ENCODE measurements around the gene DCBLD2. TPM values are rescaled to one million over a fixed set of nuclear protein-coding genes. Genes with fewer than 3 reads are reported as not detected.
A peak's percentile ranks its signal among the peaks of the same experiment; 100 is the strongest.

The DCBLD2 gene
- total and polyA plus RNA-seq, 9 of the 15 experiments (the other 6 are each of a cell fraction or from before 2014, with no cell fraction given) = 2.7 to 14.6 (median 7.4) TPM

GRCh38 chr3:98875535-98875934, 26.0 kb downstream of the DCBLD2 start (continued):
- TF ChIP-seq ARID3A (IDR thresholded peaks at IDR 0.05; ENCODE audit: borderline replicate concordance, low read depth, low read length) (peak; percentile 66; the same call in 1 of the 2 replicates), THRA (IDR thresholded peaks at IDR 0.05) (no peak), TAL1 (IDR thresholded peaks at IDR 0.05) (peak; percentile 85)

- no peaks in the 10 kb centered on the region for H3K9me3 ChIP-seq (replicated peaks; ENCODE audit: control insufficient read depth, insufficient read depth, low read depth, low read length)
- CTCF ChIA-PET (ENCODE audit: low intra/inter-chr PET ratio) = no interaction called here
- peak overlapping the region; percentile 38; the same call in 1 of the 2 replicates for H2AFZ ChIP-seq (ENCODE audit: low read depth, low read length)
- TF ChIP-seq EP300 (IDR thresholded peaks at IDR 0.05; ENCODE audit: low read length) (peak; percentile 16; the same call in 1 of the 2 replicates), TEAD4 (IDR thresholded peaks at IDR 0.05; ENCODE audit: low read length) (peak; percentile 51; the same call in 1 of the 2 replicates), TEAD4 (CRISPR knock-in tag; IDR thresholded peaks at IDR 0.05; ENCODE audit: borderline replicate concordance) (no peak), ELF1 (tag; IDR thresholded peaks at IDR 0.05) (peak; percentile 27; the same call in 1 of the 2 replicates), ZEB2 (IDR thresholded peaks at IDR 0.05) (peak; percentile 14; the same call in 1 of the 2 replicates), CTCFL (IDR thresholded peaks at IDR 0.05; ENCODE audit: borderline replicate concordance, insufficient read depth, low read depth, low read length, poor library complexity, severe bottlenecking) (no peak), SOX6 (IDR thresholded peaks at IDR 0.05) (peak; percentile 55; the same call in 1 of the 2 replicates), CBX5 (IDR thresholded peaks at IDR 0.05; ENCODE audit: borderline replicate concordance, low read depth) (no peak), CTBP1 (IDR thresholded peaks at IDR 0.05; ENCODE audit: borderline replicate concordance) (peak; percentile 38; the same call in 1 of the 2 replicates)
- peak overlapping the region; percentile 76 for H3K27ac ChIP-seq (ENCODE audit: extremely low read depth, low read depth, low read length)
- DNase-seq (ENCODE audit: extremely low read depth in 1 of 4, low spot score in 3 of 4) = peak in 2 of 4 experiments; percentile 23 to 42
- H3K27me3 ChIP-seq (ENCODE audit: control insufficient read depth in 2 of 2, insufficient read depth in 2 of 2, low read length in 2 of 2) = no peaks in the 10 kb centered on the region
- peaks cover 2% of the 10 kb centered on the region; the same call in 2 of the 3 replicates for H3K36me3 ChIP-seq (ENCODE audit: control insufficient read depth, insufficient read depth, low read length)
- peak overlapping the region in 1 of 2 experiments; percentile 36; a peak in 2 of 4 replicates for H3K9ac ChIP-seq (ENCODE audit: insufficient read depth in 1 of 2, low read depth in 2 of 2, low read length in 2 of 2)
- FAIRE-seq = peak; percentile 71
- in situ Hi-C loops (cut with MboI) = no loop called here
- intact Hi-C loops (cut with micrococcal nuclease) = no loop called here
- no peak overlapping the region for H3K4me3 ChIP-seq
- 0% methylated on average over 6 of the region's 6 CpGs for WGBS (ENCODE audit: insufficient coverage, low coverage, missing lambda C conversion rate)
- no peaks in the 10 kb centered on the region for H3K9me1 ChIP-seq (ENCODE audit: control insufficient read depth, insufficient read depth, low read length)
- POLR2A ChIA-PET = interaction anchor here (0.8 kb wide), 1 partner anchor 46 kb away, joined by 3 read pairs; no protein-coding TSS in a partner anchor
- peaks cover 27% of the 10 kb centered on the region for H3K79me2 ChIP-seq (ENCODE audit: control insufficient read depth, insufficient read depth, low read length)
- ATAC-seq = peak; percentile 83
- H3K4me2 ChIP-seq (ENCODE audit: insufficient read depth, low read length) = peak overlapping the region; percentile 48
- no TSS peak for BruUV-seq (replicated peaks)
- H3K4me1 ChIP-seq (replicated peaks in 1 of 2; ENCODE audit: control insufficient read depth in 2 of 2, insufficient read depth in 2 of 2, low read length in 2 of 2) = peaks cover 0 to 8% of the 10 kb centered on the region in 2 experiments; a peak in 3 of 5 replicates
- no peaks in the 10 kb centered on the region for H4K20me1 ChIP-seq (replicated peaks; ENCODE audit: control insufficient read depth, insufficient read depth, low read length)
Observed at GRCh38 chr3:98874602-98875249, 26.8 kb downstream of the DCBLD2 start.
